Right forelimb (tissue), 1 donor: Measurements from ENCODE around the gene MYL9.
"Not testable (repeated sequence)": the region's sequence is repeated elsewhere in the genome, so short reads cannot be mapped to it uniquely, and the experiment has no call there.

ENCODE experiments used
- DNase-seq: peaks from one replicate; pipeline ENCODE4 v3.0.0-alpha.2; 2018

The MYL9 gene

GRCh38 chr20:36541227-36541767, at the start of gene MYL9:
Gene MYL9 (plus strand): TSS chr20:36541519. CDS start chr20:36544885, 3,366 bp downstream.
- DNase-seq: peak; percentile 87

- DNase-seq: no peak
These were observed 49.3 kb upstream of the MYL9 start for GRCh38 chr20:36491901-36492617.

- DNase-seq: no peak
These were observed 48.1 kb upstream of the MYL9 start for GRCh38 chr20:36493051-36493800.

- no peak for DNase-seq
These were observed 47.6 kb upstream of the MYL9 start for GRCh38 chr20:36493801-36494114.

GRCh38 chr20:36496707-36497669, 44.3 kb upstream of the MYL9 start:
- no peak for DNase-seq

- no peak for DNase-seq
These were observed 43.5 kb upstream of the MYL9 start for GRCh38 chr20:36497856-36498255.

GRCh38 chr20:36498386-36499179, 42.7 kb upstream of the MYL9 start:
- no peak for DNase-seq

GRCh38 chr20:36499211-36499610, 42.1 kb upstream of the MYL9 start:
- no peak for DNase-seq

GRCh38 chr20:36499723-36500501, 41.4 kb upstream of the MYL9 start:
- DNase-seq: no peak

- DNase-seq: no peak
These were observed 39.8 kb upstream of the MYL9 start for GRCh38 chr20:36501367-36502006.

GRCh38 chr20:36504295-36504694, 37.0 kb upstream of the MYL9 start:
- no peak for DNase-seq

- DNase-seq: no peak
These were observed 35.1 kb upstream of the MYL9 start for GRCh38 chr20:36506253-36506652.

- DNase-seq: no peak
These were observed 33.6 kb upstream of the MYL9 start for GRCh38 chr20:36507746-36508145.

- DNase-seq: no peak
These were observed 22.2 kb upstream of the MYL9 start for GRCh38 chr20:36519012-36519719.

GRCh38 chr20:36519944-36520343, 21.4 kb upstream of the MYL9 start:
- DNase-seq: no peak

GRCh38 chr20:36521526-36521925, 19.8 kb upstream of the MYL9 start:
- no peak for DNase-seq

- not testable (repeated sequence) for DNase-seq
These were observed 18.9 kb upstream of the MYL9 start for GRCh38 chr20:36522412-36522811.

GRCh38 chr20:36523341-36523740, 18.0 kb upstream of the MYL9 start:
- DNase-seq: no peak

- no peak for DNase-seq
These were observed 15.5 kb upstream of the MYL9 start for GRCh38 chr20:36525620-36526365.
